Suprapubic skin (tissue), 4 donors: ENCODE results near the gene LHFPL5. TPM values are rescaled to one million over a fixed set of nuclear protein-coding genes. Genes with fewer than 3 reads are reported as not detected.

Experiments
- DNase-seq, 2 donors: peaks; one replicate each; pipeline ENCODE4 v3.0.0-alpha.2; 2019; ENCODE audit warnings: low spot score in 2 of 2
- H3K27ac ChIP-seq: fragments of 200-600 bp; sonication (generic); one replicate; pipeline ENCODE4 v1.5.1; 2019
- H3K27me3 ChIP-seq: fragments of 200-600 bp; sonication (generic); one replicate; pipeline ENCODE4 v1.5.1; 2019
- H3K36me3 ChIP-seq: fragments of 200-600 bp; sonication (generic); one replicate; pipeline ENCODE4 v1.5.1; 2019
- H3K4me1 ChIP-seq: fragments of 200-600 bp; sonication (generic); one replicate; pipeline ENCODE4 v1.5.1; 2019
- H3K4me3 ChIP-seq: fragments of 200-600 bp; sonication (generic); one replicate; pipeline ENCODE4 v1.5.1; 2019; ENCODE audit warnings: mild to moderate bottlenecking
- H3K9me3 ChIP-seq: fragments of 200-600 bp; sonication (generic); one replicate; pipeline ENCODE4 v1.5.1; 2019
- EP300 ChIP-seq: sonication (generic); formaldehyde crosslinking; IDR thresholded peaks from one replicate; pipeline ENCODE4 v1.6.1; 2017; ENCODE audit warnings: antibody characterized with exemption
- POLR2A ChIP-seq, 2 donors: fragments of 450-650 bp; IDR thresholded peaks; one replicate each; pipeline ENCODE4 v1.6.1; 2017; ENCODE audit warnings: antibody characterized with exemption in 2 of 2, mild to moderate bottlenecking in 2 of 2, moderate library complexity in 2 of 2
- POLR2AphosphoS5 ChIP-seq, 3 donors: sonication (generic); formaldehyde crosslinking; IDR thresholded peaks; one replicate each; pipeline ENCODE4 v1.6.1; 2017; ENCODE audit warnings: antibody characterized with exemption in 3 of 3
- WGBS: methylation state at CpG from one replicate; pipeline ENCODE4 v1.1.5; 2018; 5-methylcytosine and 5-hydroxymethylcytosine counted together
- total RNA-seq, 4 donors: library from RNA; depleted of rRNA; stranded (reverse); fragments of >200 nt; gene quantifications; one replicate each; pipeline ENCODE4 v1.1.0, GENCODE V29; 2016
- TF ChIP-seq, protein P1 (sequence below), 2 donors: fragments of 200-600 bp in 1 of 2; fragments of 450-650 bp in 1 of 2; sonication (generic) in 1 of 2; IDR thresholded peaks; one replicate each; pipeline ENCODE4 v1.5.1; 2016 to 2019; ENCODE audit warnings: antibody characterized with exemption in 2 of 2, mild to moderate bottlenecking in 1 of 2, moderate library complexity in 1 of 2

LHFPL5 gene
- total RNA-seq, 4 donors from 2014 or later, result not detected

DNA sequence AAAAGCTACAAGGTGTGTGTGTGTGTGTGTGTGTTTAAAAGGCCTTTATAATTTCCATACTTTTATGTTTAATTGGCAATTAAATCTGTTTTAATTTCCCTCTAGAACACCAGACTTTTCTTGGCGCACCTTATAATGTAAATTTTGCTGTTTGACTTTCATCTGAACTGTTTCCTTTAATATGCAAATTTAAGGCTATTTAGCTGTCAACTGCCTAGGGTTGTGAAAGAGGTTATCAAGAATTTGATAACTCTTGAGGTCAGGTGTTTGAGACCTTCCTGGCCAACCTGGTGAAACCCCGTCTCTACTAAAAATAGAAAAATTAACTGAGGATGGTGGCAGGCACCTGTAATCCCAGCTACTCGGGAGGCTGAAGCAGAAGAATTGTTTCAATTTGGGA, 4.0 kb upstream of the LHFPL5 start:
- Histone ChIP-seq H3K4me3 (no peak overlapping the region), H3K4me1 (peaks cover 5% of the 10 kb centered on the region), H3K9me3 (no peaks in the 10 kb centered on the region), H3K36me3 (no peaks in the 10 kb centered on the region), H3K27me3 (peaks cover 21% of the 10 kb centered on the region), H3K27ac (no peak overlapping the region)
- TF ChIP-seq POLR2AphosphoS5 (IDR thresholded peaks at IDR 0.05), result no peak
- TF ChIP-seq, protein P1, sequence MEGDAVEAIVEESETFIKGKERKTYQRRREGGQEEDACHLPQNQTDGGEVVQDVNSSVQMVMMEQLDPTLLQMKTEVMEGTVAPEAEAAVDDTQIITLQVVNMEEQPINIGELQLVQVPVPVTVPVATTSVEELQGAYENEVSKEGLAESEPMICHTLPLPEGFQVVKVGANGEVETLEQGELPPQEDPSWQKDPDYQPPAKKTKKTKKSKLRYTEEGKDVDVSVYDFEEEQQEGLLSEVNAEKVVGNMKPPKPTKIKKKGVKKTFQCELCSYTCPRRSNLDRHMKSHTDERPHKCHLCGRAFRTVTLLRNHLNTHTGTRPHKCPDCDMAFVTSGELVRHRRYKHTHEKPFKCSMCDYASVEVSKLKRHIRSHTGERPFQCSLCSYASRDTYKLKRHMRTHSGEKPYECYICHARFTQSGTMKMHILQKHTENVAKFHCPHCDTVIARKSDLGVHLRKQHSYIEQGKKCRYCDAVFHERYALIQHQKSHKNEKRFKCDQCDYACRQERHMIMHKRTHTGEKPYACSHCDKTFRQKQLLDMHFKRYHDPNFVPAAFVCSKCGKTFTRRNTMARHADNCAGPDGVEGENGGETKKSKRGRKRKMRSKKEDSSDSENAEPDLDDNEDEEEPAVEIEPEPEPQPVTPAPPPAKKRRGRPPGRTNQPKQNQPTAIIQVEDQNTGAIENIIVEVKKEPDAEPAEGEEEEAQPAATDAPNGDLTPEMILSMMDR (IDR thresholded peaks at IDR 0.05), result no peak
- no peak for TF ChIP-seq POLR2A (IDR thresholded peaks at IDR 0.05)
- TF ChIP-seq EP300, result no peak
- WGBS, result 78% methylated on average over 3 of the region's 3 CpGs
- no peak for DNase-seq

GRCh38 chr6:35808688-35809087, 3.5 kb downstream of the LHFPL5 start:
- Histone ChIP-seq H3K27me3 (peaks cover 26% of the 10 kb centered on the region), H3K4me1 (peaks cover 10% of the 10 kb centered on the region), H3K36me3 (no peaks in the 10 kb centered on the region), H3K9me3 (no peaks in the 10 kb centered on the region), H3K27ac (no peak overlapping the region), H3K4me3 (no peak overlapping the region)
- TF ChIP-seq EP300 (no peak), POLR2AphosphoS5 (IDR thresholded peaks at IDR 0.05) (no peak), POLR2A (IDR thresholded peaks at IDR 0.05) (no peak)
- TF ChIP-seq, protein P1 (IDR thresholded peaks at IDR 0.05), result no peak
- DNase-seq, result no peak
- WGBS, result 51% methylated on average over 3 of the region's 3 CpGs

DNA sequence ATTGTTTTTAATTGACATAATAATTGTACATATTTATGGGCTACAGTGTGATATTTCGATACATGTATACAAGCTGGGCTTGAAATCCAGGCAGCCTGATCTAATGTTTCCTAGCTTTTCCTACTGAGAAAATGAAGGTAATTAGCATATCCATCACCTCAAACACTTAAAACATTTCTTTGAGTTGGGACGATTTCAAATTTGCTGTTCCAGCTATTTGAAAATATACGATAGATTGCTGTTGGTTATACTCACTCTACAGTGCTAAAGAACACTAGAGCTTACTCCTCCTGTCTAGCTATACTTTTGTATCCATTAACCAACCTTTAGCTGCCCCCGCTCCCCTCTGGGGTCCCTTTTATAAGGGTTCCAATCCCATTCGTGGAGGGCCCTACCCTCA, 4.7 kb downstream of the LHFPL5 start:
- Histone ChIP-seq H3K4me3 (no peak overlapping the region), H3K36me3 (no peaks in the 10 kb centered on the region), H3K9me3 (no peaks in the 10 kb centered on the region), H3K27me3 (peaks cover 22% of the 10 kb centered on the region), H3K4me1 (peaks cover 10% of the 10 kb centered on the region), H3K27ac (no peak overlapping the region)
- TF ChIP-seq POLR2A (IDR thresholded peaks at IDR 0.05), result no peak
- no peak for TF ChIP-seq EP300
- no peak for TF ChIP-seq POLR2AphosphoS5 (IDR thresholded peaks at IDR 0.05)
- TF ChIP-seq, protein P1 (IDR thresholded peaks at IDR 0.05), result no peak
- WGBS, result 80% methylated on average over 5 of the region's 5 CpGs
- DNase-seq, result no peak

- peaks cover 9% of the 10 kb centered on the region for H3K27me3 ChIP-seq
- no peak overlapping the region for H3K27ac ChIP-seq
- H3K36me3 ChIP-seq, result no peaks in the 10 kb centered on the region
- no peak for DNase-seq
- no peak overlapping the region for H3K4me3 ChIP-seq
- peaks cover 5% of the 10 kb centered on the region for H3K4me1 ChIP-seq
- 62% methylated on average over 14 of the region's 14 CpGs for WGBS
- no peaks in the 10 kb centered on the region for H3K9me3 ChIP-seq
- TF ChIP-seq EP300 (no peak), POLR2A (IDR thresholded peaks at IDR 0.05) (no peak), POLR2AphosphoS5 (IDR thresholded peaks at IDR 0.05) (no peak)
- TF ChIP-seq, protein P1 (IDR thresholded peaks at IDR 0.05), result no peak
Observed at GRCh38 chr6:35810971-35811698, 6.0 kb downstream of the LHFPL5 start.

- Histone ChIP-seq H3K9me3 (no peaks in the 10 kb centered on the region), H3K27ac (no peak overlapping the region), H3K4me1 (peaks cover 5% of the 10 kb centered on the region), H3K4me3 (no peak overlapping the region), H3K36me3 (no peaks in the 10 kb centered on the region), H3K27me3 (peaks cover 6% of the 10 kb centered on the region)
- 71% methylated on average over 6 of the region's 6 CpGs for WGBS
- DNase-seq, result no peak
- no peak for TF ChIP-seq EP300
- TF ChIP-seq POLR2AphosphoS5 (IDR thresholded peaks at IDR 0.05), result no peak
- TF ChIP-seq POLR2A (IDR thresholded peaks at IDR 0.05), result no peak
- TF ChIP-seq, protein P1 (IDR thresholded peaks at IDR 0.05), result no peak
Observed at GRCh38 chr6:35811699-35811995, 6.5 kb downstream of the LHFPL5 start.
